SK-N-SH treated with all-trans-retinoic acid at 6 μM for 48 hours (cell line): ENCODE measurements around the gene ZEB1.

Experiments used
- ARNTL ChIP-seq: fragments of 450-650 bp; formaldehyde crosslinking; IDR thresholded peaks from 2 replicates; pipeline ENCODE4 v1.5.0; 2020; ENCODE audit warnings: low read depth, mild to moderate bottlenecking, moderate library complexity, borderline replicate concordance
- GLIS3 ChIP-seq: fragments of 250-450 bp; sonication (Bioruptor Pico); IDR thresholded peaks from 2 replicates; pipeline ENCODE4 v1.5.0; 2020; ENCODE audit warnings: mild to moderate bottlenecking, moderate library complexity
- RARB ChIP-seq: fragments of 250-450 bp; sonication (Bioruptor Pico); IDR thresholded peaks from 2 replicates; pipeline ENCODE4 v1.8.0; 2021; ENCODE audit warnings: mild to moderate bottlenecking, moderate library complexity
- ZFP30 ChIP-seq: fragments of 450-650 bp; formaldehyde crosslinking; IDR thresholded peaks from 2 replicates; pipeline ENCODE4 v1.5.0; 2022; ENCODE audit warnings: mild to moderate bottlenecking, moderate library complexity
- TF ChIP-seq, protein P1 (sequence below): fragments of 250-450 bp; sonication (Bioruptor Pico); IDR thresholded peaks from 2 replicates; pipeline ENCODE4 v1.8.0; 2020; ENCODE audit warnings: mild to moderate bottlenecking, moderate library complexity, borderline replicate concordance

GRCh38 chr10:31290386-31290785, 28.6 kb upstream of the ZEB1 start:
- TF ChIP-seq, protein P1, sequence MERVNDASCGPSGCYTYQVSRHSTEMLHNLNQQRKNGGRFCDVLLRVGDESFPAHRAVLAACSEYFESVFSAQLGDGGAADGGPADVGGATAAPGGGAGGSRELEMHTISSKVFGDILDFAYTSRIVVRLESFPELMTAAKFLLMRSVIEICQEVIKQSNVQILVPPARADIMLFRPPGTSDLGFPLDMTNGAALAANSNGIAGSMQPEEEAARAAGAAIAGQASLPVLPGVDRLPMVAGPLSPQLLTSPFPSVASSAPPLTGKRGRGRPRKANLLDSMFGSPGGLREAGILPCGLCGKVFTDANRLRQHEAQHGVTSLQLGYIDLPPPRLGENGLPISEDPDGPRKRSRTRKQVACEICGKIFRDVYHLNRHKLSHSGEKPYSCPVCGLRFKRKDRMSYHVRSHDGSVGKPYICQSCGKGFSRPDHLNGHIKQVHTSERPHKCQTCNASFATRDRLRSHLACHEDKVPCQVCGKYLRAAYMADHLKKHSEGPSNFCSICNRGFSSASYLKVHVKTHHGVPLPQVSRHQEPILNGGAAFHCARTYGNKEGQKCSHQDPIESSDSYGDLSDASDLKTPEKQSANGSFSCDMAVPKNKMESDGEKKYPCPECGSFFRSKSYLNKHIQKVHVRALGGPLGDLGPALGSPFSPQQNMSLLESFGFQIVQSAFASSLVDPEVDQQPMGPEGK (CRISPR knock-in tag): no peak
- TF ChIP-seq ARNTL (CRISPR knock-in tag) (no peak), ZFP30 (CRISPR knock-in tag) (no peak), RARB (CRISPR knock-in tag) (no peak), GLIS3 (CRISPR knock-in tag) (no peak)
